Activated CD4-positive, CD25-positive, alpha-beta regulatory T cell treated with anti-CD3 and anti-CD28 coated beads, Interleukin-2, amount 50 U/mL, for 72 hours (primary cell): ENCODE measurements around the gene VSIR.

Experiments used
- DNase-seq: peaks from one replicate; pipeline ENCODE4 v3.0.0; 2021

Gene VSIR

DNA sequence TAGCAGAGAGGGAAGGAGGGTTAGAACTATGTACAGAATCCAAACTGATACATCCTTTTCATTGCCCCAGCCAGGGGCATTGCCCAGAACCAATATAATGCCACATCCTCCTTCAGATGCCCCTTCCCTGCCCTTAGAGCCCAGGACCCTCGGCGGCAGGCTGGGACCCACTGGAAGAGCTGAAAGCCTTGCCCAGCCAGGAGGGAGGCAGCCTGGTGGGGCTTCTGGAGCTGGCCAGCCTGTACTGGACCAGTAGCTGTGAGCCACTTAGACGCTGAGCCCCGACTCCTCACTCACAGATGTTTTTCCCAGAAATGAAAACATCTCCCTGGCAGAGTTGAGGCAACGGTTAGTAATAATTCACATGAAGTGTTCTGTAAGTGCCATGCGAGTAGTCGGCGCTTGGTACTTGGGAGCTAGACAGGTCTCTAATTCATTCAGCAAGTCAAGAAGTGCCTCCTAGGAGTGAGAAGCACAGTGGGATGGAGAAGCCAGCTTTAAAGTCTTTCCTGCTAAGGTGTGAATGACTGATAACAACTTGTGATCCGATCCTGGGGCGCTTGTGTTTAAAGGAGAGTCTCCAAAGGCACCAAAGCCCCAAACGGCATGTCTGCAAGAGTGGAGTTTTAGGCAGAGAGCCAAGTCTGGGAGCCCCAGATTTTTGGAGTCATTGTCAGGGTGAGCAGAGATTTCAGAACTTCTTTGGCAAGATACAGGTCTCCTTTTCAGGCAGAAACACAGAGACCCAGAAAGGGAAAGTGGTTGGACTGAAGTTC, 9.8 kb downstream of the VSIR start:
- DNase-seq: no peak

DNA sequence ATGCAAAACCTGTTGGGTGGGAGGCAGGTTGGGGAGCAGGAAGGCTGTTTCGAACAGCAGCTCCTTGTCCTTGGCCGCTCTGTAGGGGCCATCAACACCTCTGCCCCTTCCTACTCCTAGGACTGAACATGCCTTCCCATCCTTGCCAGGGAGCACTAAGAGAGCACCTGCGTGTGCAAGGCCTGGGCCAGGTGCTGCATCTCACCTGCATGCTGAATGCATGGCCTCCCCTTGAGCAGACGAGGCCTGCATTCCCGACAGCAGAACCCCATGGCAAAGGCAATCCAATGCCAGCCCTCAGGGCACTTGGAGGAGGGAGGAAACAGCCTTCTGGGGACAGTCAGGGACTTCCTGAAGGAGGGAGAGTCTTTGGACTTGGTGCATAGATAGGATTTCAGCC, 11.0 kb downstream of the VSIR start:
- no peak for DNase-seq

DNA sequence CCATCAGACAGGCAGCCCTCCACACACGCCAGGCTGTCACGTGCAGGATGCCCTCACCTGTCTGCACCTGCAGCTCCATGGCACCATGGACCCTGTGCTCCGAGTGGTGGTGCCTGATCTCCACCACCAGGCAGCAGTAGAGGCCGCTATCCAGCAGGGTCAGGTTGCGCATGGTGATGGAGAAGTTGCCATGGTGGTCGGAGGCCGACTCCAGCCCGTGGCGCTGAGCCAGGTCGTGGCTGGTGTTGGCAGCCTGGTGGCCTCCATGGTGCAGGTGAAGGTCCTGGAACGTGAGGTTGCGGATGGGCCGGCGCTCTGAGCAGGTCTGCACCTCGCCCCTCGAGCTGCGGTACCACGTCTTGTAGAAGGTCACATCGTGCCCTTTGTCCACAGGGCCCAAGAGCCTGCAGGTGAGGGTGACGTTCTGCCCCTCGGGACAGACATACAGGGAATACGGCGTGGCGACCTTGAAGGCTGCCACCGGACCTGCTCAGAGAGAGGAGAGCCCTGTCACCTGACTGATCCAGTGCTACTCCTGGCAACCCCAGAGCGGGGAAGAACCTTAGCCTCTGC, 11.7 kb downstream of the VSIR start:
- DNase-seq: no peak

DNA sequence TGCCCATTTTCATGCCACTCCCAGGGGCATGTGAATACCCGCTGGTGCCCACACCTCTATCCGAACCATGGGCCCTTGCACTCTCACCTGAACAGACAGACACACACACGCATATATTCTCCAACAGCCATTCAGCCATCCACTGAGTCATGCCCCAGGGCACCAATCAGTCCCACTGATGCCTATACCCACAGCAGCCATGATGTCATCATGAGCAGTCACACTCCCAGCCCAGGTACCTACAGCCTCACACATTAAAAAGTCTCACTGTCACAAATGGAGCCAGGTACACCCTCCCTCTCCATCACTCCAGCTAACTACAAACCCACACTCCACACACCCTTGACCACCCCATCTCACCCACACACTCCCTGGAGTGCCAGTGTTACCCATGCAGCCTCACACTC, 12.2 kb downstream of the VSIR start:
- no peak for DNase-seq

DNA sequence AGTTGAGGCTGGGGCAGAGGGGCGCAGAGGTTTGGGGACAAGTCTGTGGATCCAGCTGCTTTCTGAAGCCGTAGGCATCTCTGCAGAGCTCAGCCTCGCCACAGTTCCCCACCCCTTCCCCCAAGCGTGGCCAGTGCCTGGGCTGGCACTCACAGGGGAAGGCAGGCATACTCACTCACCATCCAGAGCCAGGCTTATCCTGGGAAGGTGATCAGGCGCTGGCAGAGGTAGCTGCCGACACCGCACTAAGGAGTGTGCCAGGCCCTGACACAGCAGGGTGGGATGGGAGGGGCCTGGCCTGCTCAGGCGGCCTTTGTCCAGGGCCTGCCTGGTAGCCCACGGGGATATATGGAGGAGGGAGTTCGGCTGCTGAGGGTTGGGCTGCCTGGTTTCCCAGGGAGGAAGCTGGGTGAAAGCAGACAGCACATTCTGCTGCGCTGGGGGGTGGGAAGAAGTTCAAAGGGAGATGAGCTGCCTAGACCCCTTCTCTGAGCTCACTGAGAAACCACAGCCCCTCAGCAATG, 15.9 kb downstream of the VSIR start:
- no peak for DNase-seq

DNA sequence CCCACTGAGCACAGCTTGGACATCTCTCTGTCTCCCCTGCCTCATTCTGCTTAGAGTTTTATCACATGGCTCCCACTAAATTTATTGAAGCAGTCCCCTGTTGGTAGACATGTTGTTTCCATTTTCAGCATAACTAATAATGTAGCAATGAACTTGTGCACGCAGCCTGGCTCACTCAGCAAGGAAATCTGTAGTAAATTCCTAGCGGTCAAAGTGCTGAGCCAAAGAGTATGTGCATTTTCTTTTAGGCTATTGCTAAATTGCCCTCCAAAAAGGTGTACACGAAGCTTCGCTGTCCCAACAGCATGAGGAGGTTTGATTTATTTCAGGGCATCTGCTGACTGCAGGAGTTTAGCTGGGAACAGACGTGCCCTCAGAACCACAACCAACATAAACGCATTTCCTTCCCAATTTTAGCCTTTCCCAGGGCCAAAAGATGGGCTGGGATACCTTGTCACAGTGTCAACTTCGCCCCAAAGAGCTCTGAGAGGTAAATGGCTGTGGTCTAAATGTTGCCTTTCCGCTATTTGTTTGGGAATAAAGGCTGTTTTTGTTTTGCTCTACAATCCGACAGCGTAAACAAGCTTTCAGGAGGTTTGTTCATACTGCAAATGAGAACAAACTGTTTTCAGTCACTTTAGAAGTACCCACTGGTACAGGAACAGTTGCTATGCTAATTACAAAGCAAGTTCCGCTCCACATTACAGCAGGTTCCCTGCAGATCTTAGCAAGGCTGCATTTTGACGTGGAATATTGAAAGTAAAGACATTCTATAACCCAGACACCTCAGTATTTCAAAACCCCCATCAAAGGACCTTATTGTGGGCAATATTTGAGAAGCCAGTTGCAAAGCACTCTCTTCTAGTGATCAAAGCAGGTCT, 16.8 kb downstream of the VSIR start:
- no peak for DNase-seq

DNA sequence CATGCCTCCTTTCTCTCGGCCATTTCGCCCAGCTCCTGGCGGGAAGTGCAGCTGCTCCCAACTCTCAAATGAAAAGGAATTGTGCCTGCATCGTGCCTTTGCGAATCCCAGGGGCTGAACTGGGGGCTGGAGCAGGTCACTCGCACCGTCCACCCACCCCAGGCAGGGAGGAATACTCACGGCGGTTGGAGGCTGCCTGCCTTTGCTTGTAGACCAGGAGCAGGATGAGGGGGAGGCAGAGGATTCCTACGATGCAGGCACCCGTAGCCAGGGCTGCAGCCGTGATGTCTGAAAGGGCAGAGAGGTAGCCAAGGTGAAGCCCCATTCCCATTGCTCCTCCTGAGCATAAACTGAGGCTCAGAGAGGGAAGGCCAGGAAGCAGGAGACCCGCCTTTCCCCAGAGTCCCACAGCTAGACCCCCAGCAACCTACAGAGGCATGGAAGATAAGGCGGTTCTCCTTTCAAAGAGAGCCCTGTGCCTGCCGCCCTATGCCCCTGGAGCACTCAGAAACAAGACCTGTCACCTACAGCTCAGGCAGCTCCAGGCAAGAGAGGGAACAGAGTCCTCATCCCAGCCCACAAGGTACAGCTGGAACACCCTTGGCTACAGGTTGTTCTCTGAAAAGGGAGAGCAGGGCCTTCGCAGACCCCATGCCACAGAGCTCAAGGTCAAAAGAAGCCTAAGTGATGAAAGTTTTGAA, 18.0 kb downstream of the VSIR start:
- no peak for DNase-seq

DNA sequence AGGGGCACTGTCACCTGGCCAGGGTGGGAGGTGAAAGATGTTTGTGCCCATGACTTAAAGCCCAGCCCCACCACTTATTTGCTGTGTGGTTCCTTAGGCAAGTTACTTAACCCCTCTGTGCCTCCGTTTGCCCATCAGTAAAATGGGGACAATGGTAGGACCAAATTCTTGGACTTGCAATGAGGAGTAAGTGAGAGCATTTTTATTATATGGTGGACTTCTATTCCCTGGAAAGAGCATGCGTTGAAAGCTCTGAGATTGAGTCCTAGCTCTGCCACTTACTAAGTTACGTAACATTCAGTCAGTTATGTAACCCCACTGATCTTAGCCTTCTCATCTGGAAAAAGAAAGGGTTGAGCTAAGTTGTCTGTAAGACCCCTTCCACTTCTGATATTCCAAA, 18.8 kb downstream of the VSIR start:
- no peak for DNase-seq

DNA sequence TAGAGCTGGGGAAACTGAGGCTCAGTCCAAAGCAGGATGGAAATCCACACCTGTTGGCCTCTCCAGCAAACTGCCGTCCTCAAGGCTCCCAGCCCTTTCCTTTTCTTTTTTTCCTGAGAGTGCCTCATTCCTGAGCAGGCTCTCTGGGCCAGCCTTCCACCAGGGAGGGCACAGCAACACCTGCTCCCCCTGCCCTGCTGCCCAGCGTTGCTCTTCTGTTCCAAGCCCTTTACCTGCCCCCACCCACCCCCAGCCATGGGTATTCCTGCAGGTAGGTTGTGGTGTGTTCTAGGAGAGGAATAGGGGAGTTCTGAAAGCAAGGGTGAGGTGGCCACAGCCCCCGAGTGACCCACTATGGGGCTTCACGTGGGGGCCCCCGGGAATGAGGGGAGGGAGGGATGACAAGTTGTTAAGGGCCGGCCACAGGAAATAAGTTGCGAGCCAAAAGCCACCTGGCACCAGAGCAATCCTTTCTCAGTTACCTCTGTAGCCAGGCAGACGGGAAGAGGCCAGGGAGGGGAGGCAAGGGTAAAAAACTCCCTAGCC, 19.3 kb downstream of the VSIR start:
- no peak for DNase-seq

DNA sequence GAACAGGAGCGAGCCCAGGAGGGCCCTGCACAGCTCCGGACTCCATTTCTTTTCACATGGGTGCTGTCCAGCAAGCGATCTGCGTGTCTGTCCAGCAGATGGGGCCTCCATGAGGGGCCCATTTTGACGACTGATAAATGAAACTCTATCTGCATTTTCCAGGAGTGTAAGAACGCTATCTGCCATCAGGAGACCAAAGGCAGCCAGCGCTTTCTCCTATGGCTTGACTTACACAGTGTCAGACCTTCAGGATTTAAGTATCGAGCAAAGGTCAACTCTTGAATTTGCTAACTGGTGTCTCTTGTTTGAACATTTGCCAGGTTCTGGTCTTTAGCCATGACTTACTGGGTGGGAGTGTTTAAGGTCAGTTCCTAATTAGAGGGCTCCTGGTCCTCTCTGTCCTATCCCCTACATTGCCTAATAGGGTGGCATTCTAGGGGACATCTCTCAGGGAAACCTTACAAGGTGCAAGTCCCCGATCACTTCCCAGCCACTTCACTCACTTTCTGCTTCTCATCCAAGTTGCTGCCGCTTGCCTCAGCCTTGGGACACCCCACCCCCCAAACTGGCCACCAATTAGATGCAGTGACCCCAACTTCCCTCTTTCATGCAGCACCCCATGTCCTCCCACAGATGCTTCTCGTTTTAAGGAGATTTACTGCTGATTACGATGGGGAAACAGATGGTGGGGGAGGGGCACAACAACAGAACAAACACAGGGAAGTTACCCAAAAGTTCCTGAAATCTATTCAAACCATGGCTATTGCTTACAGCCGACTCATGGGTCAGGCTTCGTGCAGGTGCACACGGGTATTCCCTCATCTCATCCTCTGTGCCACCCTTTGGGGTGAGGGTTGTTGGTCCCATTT, 20.0 kb downstream of the VSIR start:
- no peak for DNase-seq

DNA sequence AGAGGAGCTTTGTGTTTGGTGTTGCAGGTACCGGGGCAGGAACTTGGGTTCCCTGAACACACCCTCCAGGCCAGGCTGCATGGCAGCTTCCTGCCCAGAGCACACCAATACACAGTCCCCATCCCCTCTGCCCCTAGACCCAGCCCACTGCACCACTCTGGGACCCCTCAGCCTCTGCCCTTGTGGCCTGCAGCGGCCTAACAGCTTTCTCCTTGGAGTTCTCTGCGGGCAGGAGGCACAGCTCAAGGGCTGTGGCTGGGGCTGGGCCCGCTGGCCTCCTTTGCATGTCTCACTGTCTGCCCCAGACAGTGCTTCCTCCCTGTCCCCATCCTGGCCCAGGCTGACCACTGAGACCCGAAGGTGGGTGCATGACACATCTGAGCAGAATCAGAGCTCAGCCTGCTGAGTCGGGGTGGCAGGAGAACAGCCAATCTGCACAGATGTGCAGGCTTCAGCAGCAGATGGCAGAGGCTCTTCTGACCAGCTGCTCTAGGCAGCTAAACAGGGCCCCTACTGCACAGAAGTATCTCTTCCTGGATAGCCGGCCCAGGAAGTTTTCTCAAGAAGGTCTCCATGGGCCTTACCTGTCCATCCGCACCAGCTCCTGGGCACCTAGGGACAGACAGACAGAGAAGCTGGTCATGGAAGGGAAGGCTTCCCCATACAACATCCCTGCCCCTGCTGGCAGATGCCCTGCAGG, 20.8 kb downstream of the VSIR start:
- DNase-seq: no peak

DNA sequence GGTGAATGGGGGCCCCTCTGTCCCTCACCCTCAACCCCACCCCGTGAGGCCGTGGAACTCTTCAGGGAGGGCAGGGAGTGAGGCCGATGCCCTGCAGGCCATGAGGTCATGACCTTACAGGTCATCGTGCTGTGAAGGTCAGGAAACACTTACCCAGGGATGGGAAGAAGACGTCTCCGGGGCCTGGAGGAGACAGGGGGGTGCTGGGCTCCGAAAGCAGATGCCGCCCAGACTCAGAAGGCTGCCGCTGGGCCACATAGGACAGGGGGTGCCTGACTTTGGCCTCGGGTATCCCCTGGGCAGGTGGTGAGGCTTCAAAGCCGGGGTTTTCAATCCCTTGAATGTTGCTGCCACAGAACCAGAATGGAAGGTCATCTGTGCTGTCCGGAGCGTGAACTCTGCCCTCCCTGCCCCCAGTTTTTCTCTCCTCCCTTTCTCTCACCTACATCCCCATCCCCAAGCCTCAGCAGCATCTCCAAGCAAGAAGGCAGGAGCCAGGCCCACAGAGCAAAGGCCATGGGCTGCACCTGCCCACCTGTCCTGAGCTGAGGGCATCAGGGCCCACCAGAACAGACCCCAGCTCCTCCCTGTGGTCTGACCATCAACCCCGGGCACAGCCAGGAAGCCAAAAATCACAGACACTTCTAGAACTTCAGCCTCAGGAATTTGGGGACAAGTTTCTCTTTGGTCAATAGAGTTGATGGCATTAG, 21.6 kb downstream of the VSIR start:
- no peak for DNase-seq

DNA sequence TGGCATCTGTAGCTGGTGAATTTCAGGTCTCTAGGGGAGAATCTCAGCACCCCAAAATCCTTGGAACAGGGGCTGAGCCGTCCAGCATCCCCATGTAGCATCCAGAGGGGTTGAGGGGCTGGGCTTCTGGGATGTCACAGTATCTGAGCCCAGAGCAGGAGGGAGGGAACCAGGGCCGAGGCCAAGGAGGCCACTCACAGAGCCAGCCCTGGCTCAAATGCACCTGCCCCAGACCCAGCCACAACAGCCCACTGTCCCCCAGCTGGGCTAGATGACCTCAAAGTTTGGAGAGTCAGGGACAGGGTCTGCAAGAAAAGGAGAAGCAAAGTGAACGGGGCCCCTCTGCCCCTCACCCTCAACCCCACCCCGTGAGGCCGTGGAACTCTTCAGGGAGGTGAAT, 22.3 kb downstream of the VSIR start:
- no peak for DNase-seq

DNA sequence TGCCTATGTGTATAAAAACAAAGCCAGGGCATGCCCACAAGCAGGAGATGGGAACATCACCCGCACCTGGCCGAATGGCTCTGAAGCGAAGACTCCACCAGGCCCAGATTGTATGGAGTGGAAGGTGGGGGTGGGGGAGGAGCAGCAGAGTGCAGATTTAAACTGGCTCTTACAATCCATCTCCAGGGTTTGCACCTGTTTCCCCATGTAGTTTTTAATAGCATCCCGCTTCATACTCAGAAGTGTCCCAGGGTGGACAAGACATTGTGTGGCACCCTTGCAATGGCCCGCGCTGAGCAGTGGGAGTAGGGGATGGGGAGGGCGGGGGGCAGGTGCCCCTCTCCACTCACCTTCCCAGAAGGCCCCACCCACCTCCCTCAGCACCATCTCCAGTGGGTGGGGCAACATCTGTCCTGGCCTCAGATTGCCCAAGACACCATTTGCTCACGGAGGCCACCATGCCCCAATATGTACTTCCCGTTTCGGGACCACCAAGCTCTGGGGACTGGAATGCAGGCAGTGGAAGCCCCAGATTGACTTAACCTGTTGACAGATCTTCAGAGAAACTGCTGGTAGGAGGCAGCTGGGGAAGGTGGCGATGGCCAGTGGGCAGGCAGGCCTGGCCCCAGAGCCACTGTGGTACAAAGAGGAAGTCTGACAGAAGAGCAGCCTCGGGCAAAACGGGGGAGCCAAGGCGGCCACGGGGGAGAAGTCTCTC, 23.0 kb downstream of the VSIR start:
- DNase-seq: no peak

DNA sequence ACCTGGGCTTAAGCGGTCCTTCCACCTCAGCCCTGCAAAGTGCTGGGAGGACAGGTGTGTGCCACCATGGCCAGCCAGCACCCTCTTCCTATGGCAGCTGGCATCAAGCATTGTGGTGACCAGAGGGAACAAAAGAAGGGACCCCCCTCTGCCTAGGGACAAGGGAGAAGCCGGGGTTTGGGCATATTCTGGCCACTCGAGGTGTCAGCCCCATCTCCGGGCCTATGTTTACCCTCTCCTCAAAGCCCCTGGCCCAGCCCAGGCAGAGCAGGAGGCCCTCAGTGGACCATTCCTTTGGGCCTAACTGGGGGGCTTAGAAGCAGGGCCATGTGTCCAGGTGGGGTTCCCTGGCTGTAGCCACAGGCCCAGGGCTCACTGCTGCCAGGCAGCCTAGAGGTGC, 23.9 kb downstream of the VSIR start:
- DNase-seq: no peak

DNA sequence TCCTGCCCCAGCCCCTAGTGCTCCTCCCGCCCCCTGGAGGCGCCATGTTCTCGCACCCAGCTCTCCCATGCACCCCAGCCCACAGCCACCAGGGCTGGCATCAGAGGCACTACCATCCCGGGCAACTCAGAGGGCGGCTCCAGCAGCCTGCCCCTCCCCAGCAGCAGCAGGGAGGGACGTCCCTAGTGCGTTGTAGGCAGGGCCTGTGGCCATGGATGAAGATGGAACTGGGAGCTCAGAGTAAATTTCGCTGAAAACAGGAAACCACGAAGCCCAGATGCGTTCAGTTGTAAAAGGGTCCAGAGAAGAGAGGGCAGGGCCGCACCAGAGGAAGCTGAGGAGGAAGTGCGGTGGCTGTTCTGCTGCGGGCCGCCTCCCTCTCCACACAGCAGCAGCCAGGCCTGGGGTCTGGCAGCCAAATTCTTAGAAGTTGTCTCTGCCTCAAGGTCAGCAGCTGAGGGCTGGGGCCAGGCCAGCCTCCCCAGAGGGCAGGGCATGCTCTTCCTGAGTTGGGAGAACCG, 24.6 kb downstream of the VSIR start:
- DNase-seq: peak; percentile 69

DNA sequence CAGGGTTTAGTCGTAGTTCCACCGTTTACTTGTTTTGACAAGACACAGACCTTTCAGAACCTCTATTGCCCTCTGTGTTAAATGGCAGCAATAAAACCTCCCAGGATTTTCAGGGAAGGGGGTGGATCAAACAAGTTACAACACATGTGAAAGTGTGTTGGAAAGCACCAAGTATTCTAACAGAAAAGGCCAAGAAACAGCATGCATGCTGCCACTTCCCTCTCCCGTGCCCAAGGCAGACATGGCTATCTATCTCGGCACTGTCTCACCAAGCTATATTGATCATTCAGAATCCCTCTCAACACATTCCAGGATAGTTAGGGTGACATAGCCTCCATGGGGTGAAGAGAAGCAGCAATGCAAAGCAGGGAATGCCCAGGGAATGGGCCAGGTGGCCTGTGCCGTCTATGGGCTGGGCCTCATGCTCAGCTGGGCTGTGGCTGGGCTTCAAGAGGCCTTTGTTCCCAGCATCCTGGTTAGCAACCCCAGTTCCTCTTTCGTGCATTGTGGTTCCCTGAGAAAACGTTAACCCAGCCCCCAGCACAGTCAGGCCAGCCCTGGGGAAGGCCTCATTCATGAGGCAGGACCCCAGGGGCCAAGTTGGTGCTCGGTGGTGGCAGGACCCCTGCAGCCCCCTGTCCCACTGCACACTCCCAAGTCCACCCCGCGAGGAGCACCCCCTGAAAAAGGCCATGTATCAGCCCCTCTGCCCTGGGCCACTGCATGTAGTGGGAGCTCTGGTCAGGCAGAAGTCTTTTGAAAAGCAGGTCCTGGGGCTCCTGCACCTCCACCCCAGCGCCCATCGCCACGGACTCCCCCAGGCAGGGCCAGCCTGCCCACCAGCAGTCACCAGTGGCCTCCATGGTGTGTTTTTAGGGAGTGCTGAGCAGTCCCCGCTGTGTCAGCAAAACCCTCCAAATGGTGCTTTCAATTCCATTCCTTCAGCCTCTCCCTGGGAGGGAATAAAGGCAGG, 25.5 kb downstream of the VSIR start:
- no peak for DNase-seq

DNA sequence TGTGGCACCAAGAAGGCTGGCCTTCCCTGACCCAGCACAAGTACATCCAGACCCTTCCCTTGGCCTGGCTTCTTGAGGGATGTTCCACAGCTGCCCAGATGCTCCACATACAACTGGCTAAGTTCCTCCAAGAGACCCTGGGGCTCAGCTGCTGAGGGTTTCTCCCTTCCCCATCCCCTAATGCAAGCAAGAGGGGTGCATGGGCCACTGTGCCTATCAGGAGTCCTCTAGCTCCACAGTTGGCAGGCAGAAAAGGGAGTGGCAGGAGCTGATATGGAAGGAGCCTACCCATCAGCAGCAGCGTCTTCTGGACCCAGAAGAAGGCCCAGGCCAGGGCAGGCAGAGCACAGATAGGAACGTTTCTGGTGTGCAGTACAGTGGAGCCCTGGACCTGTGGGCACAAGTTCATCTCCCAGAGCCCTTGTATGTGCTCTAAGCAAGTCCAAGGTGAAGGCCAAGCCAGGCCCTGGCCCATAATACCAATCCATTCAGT, 26.2 kb downstream of the VSIR start:
- DNase-seq: no peak
